SK-N-SH treated with all-trans-retinoic acid at 6 μM for 48 hours (cell line): Measurements from ENCODE around the gene HECA.

Source experiments
- ATAC-seq: fragments of 200-7000 bp; cut with Tn5 transposase; 3 replicates; pipeline ENCODE4 v1.9.1; 2020; ENCODE audit warnings: mild to moderate bottlenecking, moderate library complexity
- ARNTL ChIP-seq: fragments of 450-650 bp; formaldehyde crosslinking; IDR thresholded peaks from 2 replicates; pipeline ENCODE4 v1.5.0; 2020; ENCODE audit warnings: low read depth, mild to moderate bottlenecking, moderate library complexity, borderline replicate concordance
- BACH2 ChIP-seq: fragments of 250-450 bp; sonication (Bioruptor Pico); IDR thresholded peaks from 2 replicates; pipeline ENCODE4 v1.9.0; 2021; ENCODE audit warnings: mild to moderate bottlenecking, borderline replicate concordance
- CREB5 ChIP-seq: fragments of 250-450 bp; sonication (Bioruptor Pico); IDR thresholded peaks from 2 replicates; pipeline ENCODE4 v1.5.1; 2020; ENCODE audit warnings: low read depth, mild to moderate bottlenecking, moderate library complexity
- CSDC2 ChIP-seq: fragments of 250-450 bp; sonication (Bioruptor Pico); IDR thresholded peaks from 2 replicates; pipeline ENCODE4 v1.5.0; 2020; ENCODE audit warnings: mild to moderate bottlenecking, moderate library complexity
- CSRNP3 ChIP-seq: fragments of 250-450 bp; sonication (Bioruptor Pico); IDR thresholded peaks from 2 replicates; pipeline ENCODE4 v1.5.1; 2021; ENCODE audit warnings: mild to moderate bottlenecking, moderate library complexity
- ESRRG ChIP-seq: fragments of 250-450 bp; sonication (Bioruptor Pico); IDR thresholded peaks from 2 replicates; pipeline ENCODE4 v1.6.1; 2021; ENCODE audit warnings: mild to moderate bottlenecking
- GLIS3 ChIP-seq: fragments of 250-450 bp; sonication (Bioruptor Pico); IDR thresholded peaks from 2 replicates; pipeline ENCODE4 v1.5.0; 2020; ENCODE audit warnings: mild to moderate bottlenecking, moderate library complexity
- ISL1 ChIP-seq: fragments of 250-450 bp; sonication (Bioruptor Pico); IDR thresholded peaks from 2 replicates; pipeline ENCODE4 v2.1.2; 2022; ENCODE audit warnings: mild to moderate bottlenecking, moderate library complexity
- OSR1 ChIP-seq: fragments of 250-450 bp; sonication (Bioruptor Pico); IDR thresholded peaks from 2 replicates; pipeline ENCODE4 v1.8.0; 2022; ENCODE audit warnings: moderate library complexity, mild to moderate bottlenecking, inconsistent platforms
- PATZ1 ChIP-seq: fragments of 250-450 bp; sonication (Bioruptor Pico); IDR thresholded peaks from 2 replicates; pipeline ENCODE4 v1.8.0; 2020; ENCODE audit warnings: mild to moderate bottlenecking, moderate library complexity, borderline replicate concordance
- POU6F1 ChIP-seq: fragments of 250-450 bp; sonication (Bioruptor Pico); IDR thresholded peaks from 2 replicates; pipeline ENCODE4 v1.8.0; 2021; ENCODE audit warnings: low read depth, mild to moderate bottlenecking, moderate library complexity, borderline replicate concordance
- PPARA ChIP-seq: fragments of 250-450 bp; sonication (Bioruptor Pico); IDR thresholded peaks from 2 replicates; pipeline ENCODE4 v1.5.0; 2020; ENCODE audit warnings: mild to moderate bottlenecking, borderline replicate concordance
- RARB ChIP-seq: fragments of 250-450 bp; sonication (Bioruptor Pico); IDR thresholded peaks from 2 replicates; pipeline ENCODE4 v1.8.0; 2021; ENCODE audit warnings: mild to moderate bottlenecking, moderate library complexity
- SNAI2 ChIP-seq: fragments of 250-450 bp; sonication (Bioruptor Pico); IDR thresholded peaks from 2 replicates; pipeline ENCODE4 v1.5.0; 2020; ENCODE audit warnings: mild to moderate bottlenecking, moderate library complexity
- TCF4 ChIP-seq: fragments of 250-450 bp; sonication (Bioruptor Pico); IDR thresholded peaks from 2 replicates; pipeline ENCODE4 v1.8.0; 2021; ENCODE audit warnings: mild to moderate bottlenecking, moderate library complexity, borderline replicate concordance
- TSHZ2 ChIP-seq: fragments of 250-450 bp; sonication (Bioruptor Pico); IDR thresholded peaks from 2 replicates; pipeline ENCODE4 v1.5.0; 2020; ENCODE audit warnings: mild to moderate bottlenecking, moderate library complexity
- ZC3H10 ChIP-seq: fragments of 250-450 bp; sonication (Bioruptor Pico); IDR thresholded peaks from 2 replicates; pipeline ENCODE4 v1.5.1; 2021; ENCODE audit warnings: mild to moderate bottlenecking, moderate library complexity
- ZFP3 ChIP-seq: fragments of 250-450 bp; sonication (Bioruptor Pico); IDR thresholded peaks from 2 replicates; pipeline ENCODE4 v1.5.0; 2020; ENCODE audit warnings: mild to moderate bottlenecking, moderate library complexity
- ZFP30 ChIP-seq: fragments of 450-650 bp; formaldehyde crosslinking; IDR thresholded peaks from 2 replicates; pipeline ENCODE4 v1.5.0; 2022; ENCODE audit warnings: mild to moderate bottlenecking, moderate library complexity
- ZNF565 ChIP-seq: fragments of 450-650 bp; formaldehyde crosslinking; conservative IDR thresholded peaks from 2 replicates; pipeline ENCODE4 v1.5.0; 2020; ENCODE audit warnings: low read depth, mild to moderate bottlenecking, moderate library complexity
- ZNF8 ChIP-seq: fragments of 450-650 bp; formaldehyde crosslinking; IDR thresholded peaks from 2 replicates; pipeline ENCODE4 v1.5.0; 2020; ENCODE audit warnings: mild to moderate bottlenecking, moderate library complexity

Gene HECA

GRCh38 chr6:139145661-139146060 is 10.8 kb downstream of the HECA start:
- no peak for ATAC-seq
- TF ChIP-seq TSHZ2 (CRISPR knock-in tag), result no peak
- TF ChIP-seq OSR1 (CRISPR knock-in tag), result no peak
- TF ChIP-seq RARB (CRISPR knock-in tag), result no peak
- no peak for TF ChIP-seq PATZ1 (CRISPR knock-in tag)
- TF ChIP-seq ZFP30 (CRISPR knock-in tag), result no peak
- TF ChIP-seq TCF4 (CRISPR knock-in tag), result no peak
- TF ChIP-seq ISL1 (CRISPR knock-in tag), result no peak
- no peak for TF ChIP-seq ZNF565 (CRISPR knock-in tag)
- no peak for TF ChIP-seq CSRNP3 (CRISPR knock-in tag)
- TF ChIP-seq CSDC2 (CRISPR knock-in tag), result no peak
- TF ChIP-seq GLIS3 (CRISPR knock-in tag), result no peak
- TF ChIP-seq CREB5 (CRISPR knock-in tag), result no peak
- TF ChIP-seq PPARA (CRISPR knock-in tag), result no peak
- no peak for TF ChIP-seq SNAI2
- TF ChIP-seq ZC3H10 (CRISPR knock-in tag), result no peak
- no peak for TF ChIP-seq ARNTL
- TF ChIP-seq ZFP3 (CRISPR knock-in tag), result no peak
- no peak for TF ChIP-seq BACH2 (CRISPR knock-in tag)
- no peak for TF ChIP-seq ZNF8
- TF ChIP-seq POU6F1, result no peak

- TF ChIP-seq OSR1 (CRISPR knock-in tag) (no peak), CSDC2 (CRISPR knock-in tag) (no peak), CREB5 (CRISPR knock-in tag) (no peak), ZFP30 (CRISPR knock-in tag) (no peak), ZNF8 (no peak), POU6F1 (no peak), PATZ1 (CRISPR knock-in tag) (no peak), ESRRG (CRISPR knock-in tag) (no peak)
- ATAC-seq, result no peak
Measured at GRCh38 chr6:139146317-139146726, 11.4 kb downstream of the HECA start.
